Measurements from ENCODE around the gene CEP152.

GRCh38 chr15:48733615-48734014 is 77.3 kb downstream of the CEP152 start:
- TF ChIP-seq CTCF (IDR thresholded peaks at IDR 0.05; ENCODE audit: low read length) (no peak), EZH2phosphoT487 (IDR thresholded peaks at IDR 0.05; ENCODE audit: low read length) (no peak)

Measured in MM.1S (cell line).